Measurements from ENCODE around the gene ST3GAL3.

The ST3GAL3 gene

GRCh38 chr1:43878854-43879253 lies 171.5 kb downstream of the ST3GAL3 start:
- no peak for DNase-seq (ENCODE audit: low spot score)

GRCh38 chr1:43879414-43879813 lies 172.1 kb downstream of the ST3GAL3 start:
- DNase-seq (ENCODE audit: low spot score), result no peak

- DNase-seq (ENCODE audit: low spot score), result no peak
Observed at GRCh38 chr1:43879996-43880395, 172.7 kb downstream of the ST3GAL3 start.

- DNase-seq (ENCODE audit: low spot score), result no peak
Observed at GRCh38 chr1:43880604-43881003, 173.3 kb downstream of the ST3GAL3 start.

GRCh38 chr1:43881415-43881814 lies 174.1 kb downstream of the ST3GAL3 start:
- DNase-seq (ENCODE audit: low spot score), result no peak

- no peak for DNase-seq (ENCODE audit: low spot score)
Observed at GRCh38 chr1:43882763-43883162, 175.4 kb downstream of the ST3GAL3 start.

GRCh38 chr1:43883321-43883720 lies 176.0 kb downstream of the ST3GAL3 start:
- no peak for DNase-seq (ENCODE audit: low spot score)

- DNase-seq (ENCODE audit: low spot score), result peak; percentile 63
Observed at GRCh38 chr1:43885279-43885801, 178.0 kb downstream of the ST3GAL3 start.

GRCh38 chr1:43887748-43888147 lies 180.4 kb downstream of the ST3GAL3 start:
- no peak for DNase-seq (ENCODE audit: low spot score)

- DNase-seq (ENCODE audit: low spot score), result no peak
Observed at GRCh38 chr1:43890815-43891214, 183.5 kb downstream of the ST3GAL3 start.

- DNase-seq (ENCODE audit: low spot score), result no peak
Observed at GRCh38 chr1:43893006-43893405, 185.7 kb downstream of the ST3GAL3 start.

- no peak for DNase-seq (ENCODE audit: low spot score)
Observed at GRCh38 chr1:43898981-43899380, 191.6 kb downstream of the ST3GAL3 start.

- DNase-seq (ENCODE audit: low spot score), result no peak
Observed at GRCh38 chr1:43900386-43900785, 193.1 kb downstream of the ST3GAL3 start.

GRCh38 chr1:43901196-43901961 lies 194.0 kb downstream of the ST3GAL3 start:
- DNase-seq (ENCODE audit: low spot score), result no peak

- DNase-seq (ENCODE audit: low spot score), result no peak
Observed at GRCh38 chr1:43902058-43902831, 194.9 kb downstream of the ST3GAL3 start.

- no peak for DNase-seq (ENCODE audit: low spot score)
Observed at GRCh38 chr1:43904660-43905551, 197.6 kb downstream of the ST3GAL3 start.

GRCh38 chr1:43908226-43908625 lies 200.9 kb downstream of the ST3GAL3 start:
- DNase-seq (ENCODE audit: low spot score), result no peak

- DNase-seq (ENCODE audit: low spot score), result no peak
Observed at GRCh38 chr1:43908858-43909257, 201.5 kb downstream of the ST3GAL3 start.

- DNase-seq (ENCODE audit: low spot score), result no peak
Observed at GRCh38 chr1:43910343-43910742, 203.0 kb downstream of the ST3GAL3 start.

GRCh38 chr1:43912607-43913006 lies 205.3 kb downstream of the ST3GAL3 start:
- no peak for DNase-seq (ENCODE audit: low spot score)

- no peak for DNase-seq (ENCODE audit: low spot score)
Observed at GRCh38 chr1:43913051-43913501, 205.7 kb downstream of the ST3GAL3 start.

Data from LoVo (cell line).